ACC112 (cell line): Measurements from ENCODE around the gene ARNT2.
"Not testable (repeated sequence)": the region's sequence is repeated elsewhere in the genome, so short reads cannot be mapped to it uniquely, and the experiment has no call there.

Source experiments
- H2AFZ ChIP-seq: fragments of 200-600 bp; sonication (generic); one replicate; pipeline ENCODE4 v1.6.0; 2017; ENCODE audit warnings: antibody characterized with exemption, low read length; ENCODE audit not compliant: unreplicated experiment
- H3K27ac ChIP-seq: fragments of 200-600 bp; sonication (generic); 2 replicates; pipeline ENCODE4 v1.5.1; 2014; ENCODE audit warnings: low read depth, mild to moderate bottlenecking, antibody characterized with exemption, low read length, moderate library complexity
- H3K27me3 ChIP-seq: fragments of 200-600 bp; sonication (generic); 2 replicates; pipeline ENCODE4 v1.6.1; 2014; ENCODE audit warnings: mild to moderate bottlenecking, antibody characterized with exemption, low read length, moderate library complexity, mixed read lengths; ENCODE audit not compliant: insufficient read depth
- H3K36me3 ChIP-seq: fragments of 200-600 bp; sonication (generic); 2 replicates; pipeline ENCODE4 v1.6.1; 2016; ENCODE audit warnings: mild to moderate bottlenecking, antibody characterized with exemption, low read length, moderate library complexity, mixed read lengths; ENCODE audit not compliant: insufficient read depth
- H3K4me1 ChIP-seq: fragments of 200-600 bp; sonication (generic); one replicate; pipeline ENCODE4 v1.6.1; 2016; ENCODE audit warnings: low read length, mixed read lengths; ENCODE audit not compliant: insufficient read depth, unreplicated experiment, control insufficient read depth
- H3K4me3 ChIP-seq: fragments of 200-600 bp; sonication (generic); 2 replicates; pipeline ENCODE4 v1.5.1; 2014; ENCODE audit warnings: mild to moderate bottlenecking, low read depth, low read length
- H3K79me2 ChIP-seq: fragments of 200-600 bp; sonication (generic); one replicate; pipeline ENCODE4 v1.6.0; 2016; ENCODE audit warnings: low read length; ENCODE audit not compliant: control insufficient read depth, unreplicated experiment, insufficient read depth

Gene ARNT2

GRCh38 chr15:80386151-80386550, 18.0 kb upstream of the ARNT2 start:
- Histone ChIP-seq H3K79me2 (no peaks in the 10 kb centered on the region), H3K27me3 (peaks cover 42% of the 10 kb centered on the region), H3K4me1 (no peaks in the 10 kb centered on the region), H2AFZ (no peak overlapping the region), H3K4me3 (no peak overlapping the region), H3K27ac (no peak overlapping the region), H3K36me3 (no peaks in the 10 kb centered on the region)

- Histone ChIP-seq H3K79me2 (no peaks in the 10 kb centered on the region), H3K27me3 (peaks cover 45% of the 10 kb centered on the region), H3K27ac (no peak overlapping the region), H3K4me1 (no peaks in the 10 kb centered on the region), H3K36me3 (no peaks in the 10 kb centered on the region), H3K4me3 (no peak overlapping the region), H2AFZ (no peak overlapping the region)
Measured at GRCh38 chr15:80388326-80388725, 15.9 kb upstream of the ARNT2 start.

- Histone ChIP-seq H3K79me2 (no peaks in the 10 kb centered on the region), H3K4me3 (no peak overlapping the region), H3K27me3 (peaks cover 50% of the 10 kb centered on the region), H3K4me1 (no peaks in the 10 kb centered on the region), H3K27ac (no peak overlapping the region), H2AFZ (no peak overlapping the region), H3K36me3 (no peaks in the 10 kb centered on the region)
Measured at GRCh38 chr15:80389370-80389769, 14.8 kb upstream of the ARNT2 start.

GRCh38 chr15:80390942-80391341, 13.2 kb upstream of the ARNT2 start:
- not testable (repeated sequence) for H3K27ac ChIP-seq, H3K36me3 ChIP-seq, H3K79me2 ChIP-seq, H3K4me1 ChIP-seq, H3K4me3 ChIP-seq, H2AFZ ChIP-seq
- H3K27me3 ChIP-seq = peaks cover 62% of the 10 kb centered on the region

- Histone ChIP-seq H3K27me3 (peaks cover 75% of the 10 kb centered on the region), H3K79me2 (no peaks in the 10 kb centered on the region), H3K4me3 (no peak overlapping the region), H3K4me1 (no peaks in the 10 kb centered on the region), H2AFZ (no peak overlapping the region), H3K27ac (no peak overlapping the region), H3K36me3 (no peaks in the 10 kb centered on the region)
Measured at GRCh38 chr15:80395616-80396015, 8.6 kb upstream of the ARNT2 start.

- Histone ChIP-seq H3K27ac (no peak overlapping the region), H3K4me1 (no peaks in the 10 kb centered on the region), H3K27me3 (peaks cover 78% of the 10 kb centered on the region), H2AFZ (no peak overlapping the region), H3K36me3 (no peaks in the 10 kb centered on the region), H3K4me3 (no peak overlapping the region), H3K79me2 (no peaks in the 10 kb centered on the region)
Measured at GRCh38 chr15:80396096-80396495, 8.1 kb upstream of the ARNT2 start.

- Histone ChIP-seq H3K4me1 (no peaks in the 10 kb centered on the region), H3K36me3 (no peaks in the 10 kb centered on the region), H3K27me3 (peaks cover 94% of the 10 kb centered on the region)
Measured at GRCh38 chr15:80399508-80399907, 4.7 kb upstream of the ARNT2 start.

GRCh38 chr15:80401456-80401855, 2.7 kb upstream of the ARNT2 start:
- Histone ChIP-seq H3K36me3 (no peaks in the 10 kb centered on the region), H3K27me3 (peaks cover 96% of the 10 kb centered on the region), H3K4me3 (no peak overlapping the region), H2AFZ (no peak overlapping the region), H3K79me2 (no peaks in the 10 kb centered on the region), H3K27ac (no peak overlapping the region), H3K4me1 (peaks cover 4% of the 10 kb centered on the region)

More at GRCh38 chr15:80399508-80399907, 4.7 kb upstream of the ARNT2 start:
- Histone ChIP-seq H3K4me3 (no peak overlapping the region), H3K27ac (no peak overlapping the region), H3K79me2 (no peaks in the 10 kb centered on the region), H2AFZ (no peak overlapping the region)

- H3K79me2 ChIP-seq = no peaks in the 10 kb centered on the region
- peaks cover 96% of the 10 kb centered on the region for H3K27me3 ChIP-seq
- H2AFZ ChIP-seq = no peak overlapping the region
- H3K36me3 ChIP-seq = no peaks in the 10 kb centered on the region
- no peak overlapping the region for H3K27ac ChIP-seq
- H3K4me1 ChIP-seq = peaks cover 4% of the 10 kb centered on the region
- H3K4me3 ChIP-seq = no peak overlapping the region
Measured at GRCh38 chr15:80402339-80402738, 1.8 kb upstream of the ARNT2 start.

- Histone ChIP-seq H3K79me2 (no peaks in the 10 kb centered on the region), H3K27me3 (peaks cover 95% of the 10 kb centered on the region), H3K27ac (no peak overlapping the region), H3K4me3 (peak overlapping the region; percentile 69), H3K4me1 (peaks cover 4% of the 10 kb centered on the region), H3K36me3 (no peaks in the 10 kb centered on the region), H2AFZ (no peak overlapping the region)
Measured at GRCh38 chr15:80403712-80404056, 498 bp upstream of the ARNT2 start.

GRCh38 chr15:80404761-80405553, 775 bp downstream of the ARNT2 start:
- no peak overlapping the region for H3K27ac ChIP-seq
- no peaks in the 10 kb centered on the region for H3K36me3 ChIP-seq
- H3K79me2 ChIP-seq = no peaks in the 10 kb centered on the region
- H3K4me3 ChIP-seq = peak overlapping the region; percentile 69
- H3K4me1 ChIP-seq = peaks cover 4% of the 10 kb centered on the region
- peaks cover 94% of the 10 kb centered on the region for H3K27me3 ChIP-seq
- H2AFZ ChIP-seq = peak overlapping the region; percentile 85
